ENCODE results near the gene KIF16B. TPM values are rescaled to one million over a fixed set of nuclear protein-coding genes. Genes with fewer than 3 reads are reported as not detected.

KIF16B gene
- total RNA-seq, 1 experiment from 2014 or later = 7.0 TPM

- POLR2A ChIA-PET = no interaction called here
These were observed 34.5 kb downstream of the KIF16B start for GRCh38 chr20:16538779-16539178.

More at GRCh38 chr20:16538779-16539178, 34.5 kb downstream of the KIF16B start:
- Histone ChIP-seq H3K9me3 (ENCODE audit: control insufficient read depth in 1 of 2, insufficient read depth in 1 of 2, low read depth in 1 of 2, low read length in 2 of 2) (no peaks in the 10 kb centered on the region), H3K79me2 (ENCODE audit: insufficient read depth, low read length) (no peaks in the 10 kb centered on the region), H3K4me3 (replicated peaks in 1 of 2; ENCODE audit: low read depth in 1 of 2, low read length in 2 of 2) (no peak overlapping the region), H3K9me2 (ENCODE audit: insufficient read depth) (no peaks in the 10 kb centered on the region), H3K4me1 (ENCODE audit: control insufficient read depth in 1 of 2, insufficient read depth in 2 of 2, low read length in 2 of 2) (peaks cover 0 to 10% of the 10 kb centered on the region in 2 experiments; a peak in 2 of 4 replicates), H3K36me3 (ENCODE audit: control insufficient read depth in 1 of 2, insufficient read depth in 2 of 2, low read length in 2 of 2) (no peaks in the 10 kb centered on the region), H3K27ac (ENCODE audit: low read depth, low read length) (no peak overlapping the region), H2AFZ (ENCODE audit: low read depth, low read length, poor library complexity, severe bottlenecking) (no peak overlapping the region), H3K4me2 (ENCODE audit: low read length) (peak overlapping the region; percentile 26; the same call in 1 of the 2 replicates), H3K27me3 (ENCODE audit: insufficient read depth, low read length) (no peaks in the 10 kb centered on the region), H3K9ac (ENCODE audit: low read length) (no peak overlapping the region), H4K20me1 (ENCODE audit: insufficient read depth) (no peaks in the 10 kb centered on the region)
- DNase-seq (ENCODE audit: low read depth, low spot score) (no peak), ATAC-seq (no peak)
- RAD21 ChIA-PET (ENCODE audit: low non-redundant PET in 1 of 2, low total read pairs in 2 of 2, uncharacterized antibody in 2 of 2, unreplicated experiment in 2 of 2) = no interaction called here
- CTCF ChIA-PET = no interaction called here
- intact Hi-C loops (cut with micrococcal nuclease) = no loop called here
- TF ChIP-seq, protein P1, sequence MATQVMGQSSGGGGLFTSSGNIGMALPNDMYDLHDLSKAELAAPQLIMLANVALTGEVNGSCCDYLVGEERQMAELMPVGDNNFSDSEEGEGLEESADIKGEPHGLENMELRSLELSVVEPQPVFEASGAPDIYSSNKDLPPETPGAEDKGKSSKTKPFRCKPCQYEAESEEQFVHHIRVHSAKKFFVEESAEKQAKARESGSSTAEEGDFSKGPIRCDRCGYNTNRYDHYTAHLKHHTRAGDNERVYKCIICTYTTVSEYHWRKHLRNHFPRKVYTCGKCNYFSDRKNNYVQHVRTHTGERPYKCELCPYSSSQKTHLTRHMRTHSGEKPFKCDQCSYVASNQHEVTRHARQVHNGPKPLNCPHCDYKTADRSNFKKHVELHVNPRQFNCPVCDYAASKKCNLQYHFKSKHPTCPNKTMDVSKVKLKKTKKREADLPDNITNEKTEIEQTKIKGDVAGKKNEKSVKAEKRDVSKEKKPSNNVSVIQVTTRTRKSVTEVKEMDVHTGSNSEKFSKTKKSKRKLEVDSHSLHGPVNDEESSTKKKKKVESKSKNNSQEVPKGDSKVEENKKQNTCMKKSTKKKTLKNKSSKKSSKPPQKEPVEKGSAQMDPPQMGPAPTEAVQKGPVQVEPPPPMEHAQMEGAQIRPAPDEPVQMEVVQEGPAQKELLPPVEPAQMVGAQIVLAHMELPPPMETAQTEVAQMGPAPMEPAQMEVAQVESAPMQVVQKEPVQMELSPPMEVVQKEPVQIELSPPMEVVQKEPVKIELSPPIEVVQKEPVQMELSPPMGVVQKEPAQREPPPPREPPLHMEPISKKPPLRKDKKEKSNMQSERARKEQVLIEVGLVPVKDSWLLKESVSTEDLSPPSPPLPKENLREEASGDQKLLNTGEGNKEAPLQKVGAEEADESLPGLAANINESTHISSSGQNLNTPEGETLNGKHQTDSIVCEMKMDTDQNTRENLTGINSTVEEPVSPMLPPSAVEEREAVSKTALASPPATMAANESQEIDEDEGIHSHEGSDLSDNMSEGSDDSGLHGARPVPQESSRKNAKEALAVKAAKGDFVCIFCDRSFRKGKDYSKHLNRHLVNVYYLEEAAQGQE (IDR thresholded peaks at IDR 0.05; ENCODE audit: low read depth) = no peak
- TF ChIP-seq EZH2phosphoT487 (IDR thresholded peaks at IDR 0.05; ENCODE audit: borderline replicate concordance) (no peak), YY1 (IDR thresholded peaks at IDR 0.05; ENCODE audit: extremely low read depth, insufficient replicate concordance, low read depth, low read length) (no peak), POLR2A (IDR thresholded peaks at IDR 0.05; ENCODE audit: borderline replicate concordance, extremely low read depth, insufficient read depth, insufficient read length) (no peak), SIN3A (IDR thresholded peaks at IDR 0.05; ENCODE audit: low read depth) (no peak), SRF (IDR thresholded peaks at IDR 0.05; ENCODE audit: low read depth) (no peak), RAD21 (IDR thresholded peaks at IDR 0.05; ENCODE audit: low read depth) (no peak), EGR1 (IDR thresholded peaks at IDR 0.05; ENCODE audit: low read depth) (no peak), CEBPB (IDR thresholded peaks at IDR 0.05; ENCODE audit: low read depth) (no peak), JUND (IDR thresholded peaks at IDR 0.05) (no peak), EZH2 (IDR thresholded peaks at IDR 0.05) (no peak), FOSL1 (IDR thresholded peaks at IDR 0.05; ENCODE audit: low read depth) (no peak), ZFX (IDR thresholded peaks at IDR 0.05) (no peak), TCF7L2 (IDR thresholded peaks at IDR 0.05; ENCODE audit: borderline replicate concordance, extremely low read depth, insufficient read depth, insufficient read length) (no peak)
- TF ChIP-seq, protein P2, sequence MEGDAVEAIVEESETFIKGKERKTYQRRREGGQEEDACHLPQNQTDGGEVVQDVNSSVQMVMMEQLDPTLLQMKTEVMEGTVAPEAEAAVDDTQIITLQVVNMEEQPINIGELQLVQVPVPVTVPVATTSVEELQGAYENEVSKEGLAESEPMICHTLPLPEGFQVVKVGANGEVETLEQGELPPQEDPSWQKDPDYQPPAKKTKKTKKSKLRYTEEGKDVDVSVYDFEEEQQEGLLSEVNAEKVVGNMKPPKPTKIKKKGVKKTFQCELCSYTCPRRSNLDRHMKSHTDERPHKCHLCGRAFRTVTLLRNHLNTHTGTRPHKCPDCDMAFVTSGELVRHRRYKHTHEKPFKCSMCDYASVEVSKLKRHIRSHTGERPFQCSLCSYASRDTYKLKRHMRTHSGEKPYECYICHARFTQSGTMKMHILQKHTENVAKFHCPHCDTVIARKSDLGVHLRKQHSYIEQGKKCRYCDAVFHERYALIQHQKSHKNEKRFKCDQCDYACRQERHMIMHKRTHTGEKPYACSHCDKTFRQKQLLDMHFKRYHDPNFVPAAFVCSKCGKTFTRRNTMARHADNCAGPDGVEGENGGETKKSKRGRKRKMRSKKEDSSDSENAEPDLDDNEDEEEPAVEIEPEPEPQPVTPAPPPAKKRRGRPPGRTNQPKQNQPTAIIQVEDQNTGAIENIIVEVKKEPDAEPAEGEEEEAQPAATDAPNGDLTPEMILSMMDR (IDR thresholded peaks at IDR 0.05 in 2 of 3, conservative IDR thresholded peaks at IDR 0.05 in 1 of 3; ENCODE audit: borderline replicate concordance in 1 of 3, insufficient read depth in 1 of 3, low read depth in 2 of 3, low read length in 2 of 3) = no peak
- TF ChIP-seq, protein P3, sequence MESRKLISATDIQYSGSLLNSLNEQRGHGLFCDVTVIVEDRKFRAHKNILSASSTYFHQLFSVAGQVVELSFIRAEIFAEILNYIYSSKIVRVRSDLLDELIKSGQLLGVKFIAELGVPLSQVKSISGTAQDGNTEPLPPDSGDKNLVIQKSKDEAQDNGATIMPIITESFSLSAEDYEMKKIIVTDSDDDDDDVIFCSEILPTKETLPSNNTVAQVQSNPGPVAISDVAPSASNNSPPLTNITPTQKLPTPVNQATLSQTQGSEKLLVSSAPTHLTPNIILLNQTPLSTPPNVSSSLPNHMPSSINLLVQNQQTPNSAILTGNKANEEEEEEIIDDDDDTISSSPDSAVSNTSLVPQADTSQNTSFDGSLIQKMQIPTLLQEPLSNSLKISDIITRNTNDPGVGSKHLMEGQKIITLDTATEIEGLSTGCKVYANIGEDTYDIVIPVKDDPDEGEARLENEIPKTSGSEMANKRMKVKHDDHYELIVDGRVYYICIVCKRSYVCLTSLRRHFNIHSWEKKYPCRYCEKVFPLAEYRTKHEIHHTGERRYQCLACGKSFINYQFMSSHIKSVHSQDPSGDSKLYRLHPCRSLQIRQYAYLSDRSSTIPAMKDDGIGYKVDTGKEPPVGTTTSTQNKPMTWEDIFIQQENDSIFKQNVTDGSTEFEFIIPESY (IDR thresholded peaks at IDR 0.05; ENCODE audit: extremely low read depth, insufficient replicate concordance, low read length) = no peak
- TF ChIP-seq, protein P4, sequence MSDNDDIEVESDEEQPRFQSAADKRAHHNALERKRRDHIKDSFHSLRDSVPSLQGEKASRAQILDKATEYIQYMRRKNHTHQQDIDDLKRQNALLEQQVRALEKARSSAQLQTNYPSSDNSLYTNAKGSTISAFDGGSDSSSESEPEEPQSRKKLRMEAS (IDR thresholded peaks at IDR 0.05) = no peak
- no TSS peak for BruUV-seq (replicated peaks)
